ENCODE data around the gene CTNNBL1. TPM values are rescaled to one million over a fixed set of nuclear protein-coding genes. Genes with fewer than 3 reads are reported as not detected.

The CTNNBL1 gene
- total and polyA plus RNA-seq, 12 donors = 5.5 to 75.5 (median 37.7) TPM

- intact Hi-C loops (cut with DNase I) = no loop called here
- Histone ChIP-seq H3K4me3 (no peak overlapping the region), H3K27ac (no peak overlapping the region), H3K9me3 (replicated peaks in 1 of 3) (no peaks in the 10 kb centered on the region), H3K27me3 (no peaks in the 10 kb centered on the region), H3K36me3 (replicated peaks in 1 of 2) (no peaks in the 10 kb centered on the region), H3K4me1 (replicated peaks in 1 of 2) (no peaks in the 10 kb centered on the region)
- 69 to 74% (median 71%) methylated on average over 3 of the region's 3 CpGs for WGBS, 4 donors
- TF ChIP-seq POLR2A (IDR thresholded peaks at IDR 0.05) (no peak), CTCF (IDR thresholded peaks at IDR 0.05) (no peak)
- peak in 1 of 7 donors; percentile 9 for DNase-seq
Observed at GRCh38 chr20:37687478-37687805, 6.4 kb upstream of the CTNNBL1 start.

- no peak for DNase-seq
Observed at GRCh38 chr20:37688093-37688492, 5.7 kb upstream of the CTNNBL1 start.

GRCh38 chr20:37690626-37691369, 3.0 kb upstream of the CTNNBL1 start:
- Histone ChIP-seq H3K9me3 (replicated peaks in 1 of 3) (no peaks in the 10 kb centered on the region), H3K4me1 (replicated peaks in 1 of 2) (peaks cover 4 to 20% of the 10 kb centered on the region in 2 donors), H3K36me3 (replicated peaks in 1 of 2) (no peaks in the 10 kb centered on the region), H3K27me3 (no peaks in the 10 kb centered on the region), H3K4me3 (no peak overlapping the region), H3K27ac (no peak overlapping the region)
- 72 to 79% (median 76%) methylated on average over 4 to 5 of the region's 5 CpGs for WGBS, 4 donors
- peak in 1 of 7 donors; percentile 50 for DNase-seq
- intact Hi-C loops (cut with DNase I) = loop anchor here in 1 of 2 donors (10.0 kb wide), 1 partner anchor 344 kb away; the partner anchor contains the start of genes RPRD1B and TTI1
- TF ChIP-seq CTCF (IDR thresholded peaks at IDR 0.05) = no peak
- TF ChIP-seq POLR2A (IDR thresholded peaks at IDR 0.05) = no peak

More at GRCh38 chr20:37688093-37688492, 5.7 kb upstream of the CTNNBL1 start:
- intact Hi-C loops (cut with DNase I) = no loop called here
- H3K9me3 ChIP-seq (replicated peaks in 1 of 3) = no peaks in the 10 kb centered on the region
- H3K27me3 ChIP-seq = no peaks in the 10 kb centered on the region
- TF ChIP-seq POLR2A (IDR thresholded peaks at IDR 0.05) = no peak
- TF ChIP-seq CTCF (IDR thresholded peaks at IDR 0.05) = no peak
- H3K27ac ChIP-seq = no peak overlapping the region
- H3K4me1 ChIP-seq (replicated peaks in 1 of 2) = peaks cover 0 to 1% of the 10 kb centered on the region in 2 donors
- no peak overlapping the region for H3K4me3 ChIP-seq
- WGBS, 4 donors = 51 to 67% (median 62%) methylated on average over 4 of the region's 4 CpGs
- no peaks in the 10 kb centered on the region for H3K36me3 ChIP-seq (replicated peaks in 1 of 2)

- TF ChIP-seq POLR2A (IDR thresholded peaks at IDR 0.05) (no peak), CTCF (IDR thresholded peaks at IDR 0.05) (no peak)
- intact Hi-C loops (cut with DNase I) = loop anchor here in 1 of 2 donors (10.0 kb wide), 1 partner anchor 342 kb away; the partner anchor contains the start of genes RPRD1B and TTI1
- no peaks in the 10 kb centered on the region for H3K36me3 ChIP-seq (replicated peaks in 1 of 2)
- H3K4me3 ChIP-seq = no peak overlapping the region
- peaks cover 4 to 20% of the 10 kb centered on the region in 2 donors for H3K4me1 ChIP-seq (replicated peaks in 1 of 2)
- WGBS, 4 donors = 67 to 86% (median 80%) methylated on average over 7 to 8 of the region's 8 CpGs
- no peaks in the 10 kb centered on the region for H3K27me3 ChIP-seq
- no peak for DNase-seq
- H3K27ac ChIP-seq = no peak overlapping the region
- no peaks in the 10 kb centered on the region for H3K9me3 ChIP-seq (replicated peaks in 1 of 3)
Observed at GRCh38 chr20:37692459-37693166, 1.2 kb upstream of the CTNNBL1 start.
